Bronchial epithelial cell (primary cell): Measurements from ENCODE around the gene PTPRD. TPM values are rescaled to one million over a fixed set of nuclear protein-coding genes. Genes with fewer than 3 reads are reported as not detected.

Experiments used
- DNase-seq: peaks from one replicate; pipeline ENCODE4 v3.0.0-alpha.2; 2010; ENCODE audit warnings: low read depth
- FAIRE-seq: peaks from 2 replicates; lab custom pipeline; 2011; peaks lifted over from hg19 to GRCh38; lab: Jason Lieb, UNC
- H3K27me3 ChIP-seq: 2 replicates; pipeline ENCODE4 v1.5.1; 2011; ENCODE audit warnings: low read length; ENCODE audit not compliant: control insufficient read depth, insufficient read depth
- H3K36me3 ChIP-seq: 2 replicates; pipeline ENCODE4 v1.5.1; 2011; ENCODE audit warnings: low read length; ENCODE audit not compliant: control insufficient read depth, insufficient read depth
- H3K4me3 ChIP-seq: 2 replicates; pipeline ENCODE4 v1.5.1; 2011; ENCODE audit warnings: mild to moderate bottlenecking, low read depth, low read length, control low read depth
- CTCF ChIP-seq: IDR thresholded peaks from 2 replicates; pipeline ENCODE4 v1.5.1; 2011; ENCODE audit warnings: mild to moderate bottlenecking, moderate library complexity, low read length, control low read depth, inconsistent platforms; ENCODE audit not compliant: insufficient read depth, severe bottlenecking
- total RNA-seq: library from RNA; depleted of rRNA; stranded (reverse); fragments of >200 nt; gene quantifications from 2 replicates; pipeline ENCODE4 v1.2.1, GENCODE V29; 2014

The PTPRD gene
- total RNA-seq, 1 donor from 2014 or later: 2.9 TPM

GRCh38 chr9:9538356-9538755 lies 1074.4 kb downstream of the PTPRD start:
- no peak for TF ChIP-seq CTCF
- no peaks in the 10 kb centered on the region for H3K27me3 ChIP-seq
- FAIRE-seq (no peak), DNase-seq (no peak)
- no peaks in the 10 kb centered on the region for H3K36me3 ChIP-seq
- H3K4me3 ChIP-seq: no peak overlapping the region

GRCh38 chr9:9536523-9536922 lies 1076.3 kb downstream of the PTPRD start:
- DNase-seq (no peak), FAIRE-seq (no peak)
- H3K27me3 ChIP-seq: no peaks in the 10 kb centered on the region
- H3K36me3 ChIP-seq: no peaks in the 10 kb centered on the region
- TF ChIP-seq CTCF: no peak
- H3K4me3 ChIP-seq: no peak overlapping the region

GRCh38 chr9:9523476-9524139 lies 1089.2 kb downstream of the PTPRD start:
- H3K36me3 ChIP-seq: no peaks in the 10 kb centered on the region
- DNase-seq (no peak), FAIRE-seq (no peak)
- TF ChIP-seq CTCF: no peak
- H3K4me3 ChIP-seq: no peak overlapping the region
- no peaks in the 10 kb centered on the region for H3K27me3 ChIP-seq

- TF ChIP-seq CTCF: no peak
These were observed 1090.4 kb downstream of the PTPRD start for GRCh38 chr9:9522406-9522805.

GRCh38 chr9:9521033-9521779 lies 1091.6 kb downstream of the PTPRD start:
- FAIRE-seq (no peak), DNase-seq (no peak)
- no peak overlapping the region for H3K4me3 ChIP-seq
- no peak for TF ChIP-seq CTCF
- no peaks in the 10 kb centered on the region for H3K36me3 ChIP-seq
- no peaks in the 10 kb centered on the region for H3K27me3 ChIP-seq

More at GRCh38 chr9:9522406-9522805, 1090.4 kb downstream of the PTPRD start:
- no peak for FAIRE-seq
- Histone ChIP-seq H3K4me3 (no peak overlapping the region), H3K36me3 (no peaks in the 10 kb centered on the region), H3K27me3 (no peaks in the 10 kb centered on the region)
- DNase-seq: no peak
